GM12873 (cell line): Measurements from ENCODE around the gene KLHL5.
A peak's percentile ranks its signal among the peaks of the same experiment; 100 is the strongest.

ENCODE experiments used
- CTCF ChIP-seq: IDR thresholded peaks from 2 replicates; pipeline ENCODE4 v1.5.1; 2012; ENCODE audit warnings: low read depth, mild to moderate bottlenecking, moderate library complexity, low read length, control low read depth; ENCODE audit not compliant: insufficient read depth; ENCODE audit errors: missing control alignments

KLHL5 gene

GRCh38 chr4:39025552-39026085 is 36.4 kb upstream of the KLHL5 start:
- no peak for TF ChIP-seq CTCF

GRCh38 chr4:39026096-39026495 is 35.9 kb upstream of the KLHL5 start:
- no peak for TF ChIP-seq CTCF

- peak; percentile 19 for TF ChIP-seq CTCF
These were observed 32.0 kb upstream of the KLHL5 start for GRCh38 chr4:39029752-39030694.

- no peak for TF ChIP-seq CTCF
These were observed 31.3 kb upstream of the KLHL5 start for GRCh38 chr4:39030725-39031124.

GRCh38 chr4:39032218-39033085 is 29.6 kb upstream of the KLHL5 start, which contains the start of gene TMEM156:
Gene TMEM156 (minus strand): TSS chr4:39032409. CDS start chr4:39032313, 96 bp downstream.
- no peak for TF ChIP-seq CTCF

DNA sequence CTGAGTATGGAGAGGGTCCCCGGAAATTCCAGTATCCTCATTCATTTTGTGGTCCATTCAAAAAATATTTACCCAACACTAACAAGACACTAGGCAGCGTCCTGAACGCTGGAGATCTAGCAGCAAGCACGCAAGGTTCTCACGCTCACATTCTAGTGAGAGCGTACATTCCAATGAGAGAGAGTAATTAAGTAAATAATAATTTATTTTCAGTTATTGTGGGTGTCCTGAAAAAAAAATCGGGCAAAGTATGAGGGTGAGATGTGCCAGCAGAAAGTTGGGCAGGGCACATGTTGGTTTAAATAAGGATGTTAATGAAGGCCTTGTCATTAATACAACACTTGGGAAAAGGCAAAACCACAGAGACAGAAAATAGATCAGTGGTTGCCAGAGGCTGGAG is 25.9 kb upstream of the KLHL5 start:
- no peak for TF ChIP-seq CTCF

GRCh38 chr4:39037491-39037825 is 24.6 kb upstream of the KLHL5 start:
- TF ChIP-seq CTCF: no peak
